ENCODE data around the gene HEATR5B.

- TF ChIP-seq EP300 (IDR thresholded peaks at IDR 0.05): no peak
- TF ChIP-seq CTCF (IDR thresholded peaks at IDR 0.05): no peak
Measured at GRCh38 chr2:36982467-36982866, 101.7 kb downstream of the HEATR5B start.
